NK-92 (cell line): Measurements from ENCODE around the gene TRAPPC10.

ENCODE experiments used
- DNase-seq: peaks from one replicate; lab custom pipeline; 2025; ENCODE audit not compliant: unreplicated experiment; lab: John Stamatoyannopoulos, UW

The TRAPPC10 gene

DNA sequence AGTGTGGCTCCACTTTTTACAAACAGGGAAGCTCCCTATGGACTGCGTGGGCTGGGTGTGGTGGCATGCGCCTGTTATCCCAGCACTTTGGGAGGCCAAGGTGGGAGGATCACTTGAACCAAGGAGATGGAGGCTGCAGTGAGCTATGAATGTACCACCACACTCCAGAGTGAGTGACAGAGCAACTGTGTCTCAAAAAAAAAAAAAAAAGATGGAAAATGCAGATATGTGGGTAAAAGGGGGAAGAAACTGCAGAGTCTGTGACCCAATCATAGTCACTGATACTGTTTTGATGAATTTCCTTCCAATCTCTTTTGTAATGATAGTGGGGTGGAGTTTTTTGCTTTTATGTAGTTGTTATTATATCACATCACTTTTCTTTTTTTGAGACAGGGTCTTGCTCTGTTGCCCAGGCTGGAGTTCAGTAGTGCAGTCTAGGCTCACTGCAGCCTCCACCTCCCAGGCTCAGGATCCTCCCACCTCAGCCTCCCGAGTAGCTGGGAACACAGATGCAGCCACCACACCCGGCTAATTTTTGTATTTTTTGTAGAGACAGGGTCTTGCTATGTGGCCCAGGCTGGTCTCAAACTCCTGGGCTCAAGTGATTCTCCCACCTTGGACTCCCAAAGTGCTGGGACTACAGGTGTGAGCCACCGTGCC, 8.7 kb upstream of the TRAPPC10 start:
- no peak for DNase-seq

DNA sequence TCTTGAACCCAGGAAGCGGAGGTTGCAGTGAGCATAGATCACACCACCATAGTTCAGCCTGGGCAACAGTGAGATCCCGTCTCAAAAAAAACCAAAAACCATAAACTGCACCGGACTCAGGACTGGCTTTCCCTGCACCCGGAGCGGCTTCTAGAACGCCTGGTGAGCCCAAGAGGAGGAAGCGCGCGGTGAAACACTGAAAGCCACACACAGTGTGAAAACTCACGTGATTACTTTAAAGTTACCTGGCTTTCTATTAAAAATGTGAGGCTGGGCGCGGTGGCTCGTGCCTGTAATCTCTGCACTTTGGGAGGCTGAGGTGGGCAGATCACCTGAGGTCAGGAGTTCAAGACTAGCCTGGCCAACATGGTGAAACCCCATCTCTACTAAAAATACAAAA, 7.0 kb upstream of the TRAPPC10 start:
- no peak for DNase-seq

DNA sequence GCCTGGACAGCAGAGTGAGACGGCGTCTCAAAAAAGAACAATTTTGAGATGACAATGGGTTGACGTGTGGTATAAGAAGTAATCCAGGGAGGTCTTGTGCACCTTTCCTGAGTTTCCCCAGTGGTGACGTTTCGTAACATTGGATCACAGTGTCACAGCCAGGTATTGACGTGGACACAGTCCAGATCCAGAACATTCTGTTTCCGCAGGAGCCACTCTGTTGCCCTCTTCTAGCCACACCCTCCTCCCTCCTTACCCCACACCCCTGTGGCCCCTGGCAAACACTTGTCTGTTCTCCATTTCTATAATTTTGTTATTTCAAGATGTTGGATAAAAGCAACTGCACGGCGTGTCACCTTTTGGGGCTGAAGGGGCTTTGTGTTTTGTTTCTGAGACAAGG, 6.5 kb upstream of the TRAPPC10 start:
- no peak for DNase-seq

DNA sequence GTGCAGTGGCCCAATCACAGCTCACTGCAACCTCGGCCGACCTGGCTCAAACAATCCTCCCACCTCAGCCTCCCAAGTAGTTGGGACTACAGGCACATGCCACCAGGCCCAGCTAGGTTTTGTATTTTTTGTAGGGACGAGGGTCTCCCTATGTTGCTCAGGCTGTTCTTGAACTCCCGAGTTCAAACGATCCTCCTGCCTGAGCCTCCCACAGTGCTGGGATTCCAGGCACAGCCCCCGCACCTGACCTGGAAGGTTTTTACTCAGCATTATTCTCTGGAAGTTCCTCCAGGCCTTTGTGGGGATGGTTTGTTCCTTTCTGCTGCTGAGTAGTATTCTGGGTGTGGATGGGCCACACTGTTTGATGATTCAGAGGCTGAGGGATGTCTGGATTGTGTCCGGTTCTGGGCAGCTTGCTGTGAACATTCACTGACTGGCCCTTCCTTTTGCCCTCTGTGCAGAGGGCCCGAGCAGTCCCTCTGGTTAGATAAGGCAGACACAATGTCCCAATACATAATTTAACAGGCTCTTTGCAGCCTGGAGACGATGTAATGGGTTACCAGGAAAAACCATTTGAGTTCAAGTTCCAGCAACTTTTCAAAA, 6.0 kb upstream of the TRAPPC10 start:
- no peak for DNase-seq

DNA sequence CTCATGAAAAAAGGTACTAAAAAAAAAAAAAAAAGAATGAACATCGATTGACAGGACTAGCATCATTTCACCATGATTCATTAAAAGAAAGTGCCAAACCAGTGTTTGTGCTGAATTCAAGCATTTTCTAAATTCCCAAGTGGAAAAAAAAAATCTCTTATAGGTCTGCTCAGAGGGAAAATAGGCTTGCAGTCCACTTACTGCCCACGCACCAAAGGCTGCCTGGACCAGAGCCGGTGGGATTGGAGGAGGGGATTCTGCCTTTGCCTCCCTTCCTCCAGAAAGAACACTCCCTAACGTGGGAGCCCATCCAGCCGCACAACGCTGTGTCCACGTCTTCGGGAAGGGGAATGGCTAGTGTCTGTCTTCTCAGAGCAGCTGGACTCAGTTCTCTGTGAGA, 5.5 kb upstream of the TRAPPC10 start:
- no peak for DNase-seq

DNA sequence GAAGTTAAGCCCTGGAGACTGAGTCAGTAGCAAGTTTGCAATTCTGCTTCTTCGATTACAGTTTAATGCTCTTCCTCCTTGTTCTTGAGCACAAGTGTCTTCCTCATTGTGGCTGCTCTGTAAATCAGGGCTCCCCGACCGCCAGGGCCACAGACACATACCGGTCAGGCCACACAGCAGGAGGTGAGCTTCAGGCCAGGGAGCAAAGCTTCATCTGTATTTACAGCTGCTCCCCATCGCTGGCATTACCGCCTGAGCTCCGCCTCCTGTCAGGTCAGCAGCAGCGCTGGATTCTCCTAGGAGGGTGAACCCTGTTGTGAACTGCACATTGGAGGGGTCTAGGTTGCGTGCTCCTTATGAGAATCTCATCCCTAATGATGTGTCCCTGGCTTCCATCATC, 1.7 kb upstream of the TRAPPC10 start:
- DNase-seq = no peak

DNA sequence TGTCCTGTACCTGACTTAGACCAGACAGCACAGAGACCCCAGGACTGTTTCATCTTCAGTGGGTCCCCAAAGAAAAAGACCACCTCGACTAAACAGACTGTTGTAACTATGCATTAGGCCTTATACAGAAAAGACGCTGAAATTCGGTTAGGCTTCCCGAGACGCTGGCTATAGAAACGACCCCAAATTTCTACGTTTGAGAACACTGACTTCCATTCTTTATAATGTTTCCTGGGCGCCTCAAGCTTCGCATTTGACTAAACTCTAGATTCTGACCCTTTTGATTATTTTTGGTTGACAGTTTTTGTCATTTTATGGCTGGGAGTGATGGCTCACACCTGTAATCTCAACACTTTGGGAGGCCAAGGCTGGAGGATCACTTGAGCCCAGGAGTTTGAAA, 986 bp upstream of the TRAPPC10 start:
- DNase-seq = no peak

DNA sequence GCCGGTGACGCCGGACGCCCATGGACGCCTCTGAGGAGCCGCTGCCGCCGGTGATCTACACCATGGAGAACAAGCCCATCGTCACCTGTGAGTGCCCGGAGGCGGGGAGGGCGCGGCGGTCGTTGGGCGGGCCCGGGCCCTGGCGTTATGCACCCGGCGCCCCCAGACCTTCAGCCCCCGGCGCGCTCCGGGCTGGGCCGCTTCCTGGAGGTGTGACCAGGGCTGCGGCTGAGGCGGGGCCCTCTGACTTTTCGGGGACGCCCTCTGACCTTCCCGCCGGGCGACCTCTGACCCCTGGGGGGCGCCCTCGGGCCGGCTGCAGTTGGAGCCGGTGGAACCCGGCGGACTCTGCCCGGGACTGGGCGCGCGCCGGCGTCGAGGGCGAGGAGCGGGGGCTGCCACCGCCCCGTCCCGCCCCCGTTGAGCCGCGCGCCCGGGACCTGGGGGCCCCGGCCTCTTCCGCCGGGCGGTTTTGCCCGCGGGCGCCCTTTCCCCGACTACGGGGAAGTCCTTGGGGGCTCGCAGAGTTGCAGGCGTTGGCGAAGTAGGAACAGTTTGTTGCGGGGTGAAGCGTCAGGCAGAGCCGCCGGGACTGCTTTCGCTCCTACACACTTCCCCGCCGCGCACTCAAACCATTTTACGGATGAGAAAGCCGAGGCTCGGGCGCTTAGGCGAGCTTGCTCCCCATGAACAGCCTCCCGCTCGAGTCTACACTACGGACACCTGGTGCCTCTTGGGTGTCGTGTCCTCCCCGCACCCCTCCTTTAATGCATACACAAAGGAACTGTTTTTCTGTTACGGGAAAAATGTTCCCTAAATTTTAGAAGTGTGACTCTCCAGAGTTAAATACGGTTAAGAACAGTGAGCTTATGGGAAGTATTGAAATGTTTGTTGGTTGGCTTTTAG, 618 bp downstream of the TRAPPC10 start:
- DNase-seq = no peak

DNA sequence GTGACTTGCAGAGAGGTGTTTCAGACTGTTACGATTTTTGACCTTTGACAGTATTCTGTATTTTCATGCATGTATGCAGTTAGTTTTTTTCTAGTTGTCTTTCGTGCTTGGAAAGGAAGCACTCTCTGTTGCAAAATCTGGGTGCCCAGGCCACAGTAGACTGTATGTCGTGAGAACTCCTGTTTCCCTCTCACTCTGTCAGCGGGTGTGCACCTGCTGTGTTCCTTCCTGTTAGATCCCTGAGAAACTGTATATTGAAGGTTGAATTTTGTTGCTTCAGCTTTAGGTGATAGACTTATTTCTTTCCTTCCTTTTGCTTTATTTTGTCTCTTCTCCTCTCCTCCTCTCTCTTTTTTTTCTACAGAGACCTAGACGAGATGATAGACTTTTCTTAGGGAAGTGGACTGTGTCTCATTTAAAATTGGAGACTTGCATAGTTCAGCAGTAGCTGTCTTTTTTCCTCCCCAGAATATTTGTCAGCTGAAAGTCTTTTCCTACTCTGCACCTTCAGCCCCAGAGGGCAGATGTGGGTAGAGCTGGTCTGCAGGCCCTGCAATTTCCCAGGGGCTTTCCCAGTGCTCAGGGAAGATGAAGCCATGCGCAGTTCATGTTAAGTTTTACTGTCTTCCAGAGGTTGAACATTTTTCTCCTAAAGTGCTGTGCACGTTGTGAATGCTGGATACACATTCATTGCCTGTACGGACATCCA, 1.4 kb downstream of the TRAPPC10 start:
- no peak for DNase-seq

DNA sequence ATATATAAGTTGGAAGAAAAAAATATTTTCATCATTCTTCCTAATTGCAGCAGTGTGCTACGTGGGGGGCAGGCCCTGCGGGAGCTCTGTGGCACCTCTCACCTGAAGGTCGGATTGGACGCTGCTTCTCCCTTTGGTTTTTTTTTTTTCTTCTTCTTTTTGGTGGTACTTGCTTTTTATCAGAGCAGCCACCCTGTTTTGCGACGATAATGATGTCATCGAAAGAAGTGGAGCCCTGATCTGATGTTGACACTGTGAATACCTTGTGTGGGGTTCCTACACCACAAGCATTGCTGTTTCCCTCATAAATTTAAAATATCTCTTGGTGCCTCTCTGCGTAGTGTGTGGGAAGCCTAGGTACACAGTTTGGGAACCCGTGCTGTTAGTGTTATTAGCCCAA, 5.5 kb downstream of the TRAPPC10 start:
- no peak for DNase-seq

DNA sequence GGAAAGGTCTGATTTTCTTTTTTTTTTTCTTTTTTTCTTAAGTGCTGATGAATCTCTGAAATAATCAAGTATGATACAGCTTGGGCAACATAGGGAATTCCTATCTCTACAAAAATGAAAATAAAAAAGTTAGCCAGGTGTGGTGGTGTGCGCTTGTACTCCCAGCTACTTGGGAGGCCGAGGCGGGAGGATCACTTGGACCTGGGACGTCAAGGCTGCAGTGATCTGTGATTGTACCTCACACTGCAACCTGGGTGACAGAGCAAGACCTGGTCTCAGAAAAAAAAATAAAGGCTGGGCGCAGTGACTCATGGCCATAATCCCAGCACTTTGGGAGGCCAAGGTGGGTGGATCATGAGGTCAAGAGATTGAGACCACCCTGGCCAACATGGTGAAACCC, 6.0 kb downstream of the TRAPPC10 start:
- DNase-seq = no peak

DNA sequence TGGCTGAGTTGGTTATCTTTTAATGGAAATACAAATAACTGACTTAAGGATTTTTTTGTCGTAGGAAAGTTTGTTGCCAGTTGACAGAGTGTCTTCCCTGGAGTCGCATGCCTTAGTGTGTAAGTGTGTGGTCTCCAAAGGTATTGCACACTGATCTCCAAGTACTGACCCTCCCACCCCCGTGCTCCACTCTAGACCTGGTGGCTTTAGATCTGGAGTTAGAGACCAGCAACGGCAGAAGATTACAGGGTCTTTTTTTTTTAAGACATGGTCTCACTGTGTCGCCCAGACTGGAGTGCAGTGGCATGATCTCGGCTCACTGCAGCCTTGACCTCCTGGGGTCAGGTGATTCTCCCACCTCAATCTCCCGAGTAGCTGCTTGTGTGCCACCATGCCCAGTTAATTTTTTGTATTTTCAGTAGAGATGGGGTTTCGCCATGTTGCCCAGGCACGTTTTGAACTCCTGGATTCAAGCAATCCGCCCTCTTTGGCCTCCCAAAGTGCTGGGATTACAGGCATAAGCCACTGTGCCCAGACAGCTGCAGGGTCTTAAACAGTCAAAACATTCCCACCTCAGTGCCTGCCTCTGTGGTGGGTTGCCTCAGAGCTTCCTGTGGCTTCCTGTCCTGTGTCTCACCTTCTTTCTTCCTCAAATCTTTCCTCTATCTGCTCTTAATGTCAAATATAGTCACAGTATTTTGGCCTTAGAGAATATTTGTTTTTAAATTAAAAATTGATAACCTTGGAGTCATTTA, 6.9 kb downstream of the TRAPPC10 start:
- no peak for DNase-seq

DNA sequence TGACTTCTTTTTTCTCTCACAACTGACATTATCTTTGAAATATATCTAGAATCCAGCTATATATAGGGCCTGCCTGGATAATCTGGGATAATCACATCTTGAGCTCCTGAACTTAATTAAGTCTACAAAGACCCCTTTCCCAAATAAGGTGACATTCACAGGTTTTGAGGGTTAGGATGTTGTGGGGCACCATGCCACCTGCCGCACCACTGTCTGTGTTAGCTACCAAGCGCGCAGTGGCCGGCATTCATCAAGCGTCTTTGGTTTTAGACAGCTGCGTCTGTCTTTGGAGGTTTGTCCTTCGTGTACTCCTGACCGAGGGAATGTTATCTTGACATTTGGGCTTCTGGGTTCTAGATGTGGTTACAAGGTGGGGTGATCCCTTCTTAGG, 7.5 kb downstream of the TRAPPC10 start:
- DNase-seq = no peak

DNA sequence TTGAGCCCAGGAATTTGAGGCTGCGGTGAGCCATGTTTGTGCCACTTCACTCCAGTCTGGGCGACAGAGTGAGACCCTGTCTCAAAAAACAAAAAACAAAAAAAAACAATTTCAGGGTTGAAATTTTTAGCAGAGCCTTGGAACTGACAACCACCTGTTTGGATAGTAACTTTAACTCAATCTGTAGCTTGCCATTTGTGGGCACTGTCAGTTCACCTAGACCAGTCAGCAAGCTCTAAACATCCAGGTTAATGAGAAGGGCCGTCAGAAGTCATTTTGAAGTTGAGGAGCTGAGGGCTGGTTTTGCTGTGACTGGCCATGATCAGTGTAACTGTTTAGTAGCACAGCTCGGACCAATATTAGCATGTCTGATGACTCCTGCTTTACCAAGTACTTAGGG, 8.4 kb downstream of the TRAPPC10 start:
- no peak for DNase-seq

DNA sequence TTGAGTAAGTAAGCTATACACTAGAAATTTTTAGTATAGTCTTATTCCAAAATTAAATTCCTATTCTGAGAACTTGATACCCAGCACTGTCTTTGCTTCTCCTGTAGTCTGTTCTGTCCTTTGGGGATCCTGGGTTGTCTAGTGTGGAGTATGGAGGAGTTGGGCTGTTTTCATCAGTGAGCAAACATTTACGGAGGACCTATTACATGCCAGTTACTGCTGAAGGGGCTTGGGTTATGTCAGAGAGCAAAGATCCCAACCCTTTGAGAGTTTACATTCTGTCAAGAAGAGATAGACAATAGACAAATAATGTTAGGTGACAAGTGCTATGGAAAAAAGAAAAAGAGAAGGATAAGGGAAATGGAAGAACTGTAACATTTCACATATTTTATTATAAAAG, 9.0 kb downstream of the TRAPPC10 start:
- DNase-seq = no peak

DNA sequence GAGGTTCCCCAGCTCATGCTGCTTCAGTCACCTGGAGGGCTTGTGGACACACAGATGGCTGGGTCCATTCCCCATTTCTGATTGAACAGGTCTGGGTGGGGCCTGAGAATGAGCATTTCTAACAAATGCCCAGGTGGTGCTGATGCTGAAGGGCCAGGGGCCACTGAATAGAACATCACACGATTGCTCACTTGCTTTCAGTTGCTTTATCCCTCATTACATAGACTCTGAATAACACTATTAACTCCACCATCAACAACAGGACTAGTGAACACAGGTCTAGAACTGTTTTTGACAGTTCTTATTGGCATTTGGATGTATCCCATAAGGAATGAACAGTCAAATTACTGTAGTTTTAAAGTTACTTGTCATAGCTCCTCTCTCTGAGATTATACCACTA, 12.1 kb downstream of the TRAPPC10 start:
- no peak for DNase-seq

DNA sequence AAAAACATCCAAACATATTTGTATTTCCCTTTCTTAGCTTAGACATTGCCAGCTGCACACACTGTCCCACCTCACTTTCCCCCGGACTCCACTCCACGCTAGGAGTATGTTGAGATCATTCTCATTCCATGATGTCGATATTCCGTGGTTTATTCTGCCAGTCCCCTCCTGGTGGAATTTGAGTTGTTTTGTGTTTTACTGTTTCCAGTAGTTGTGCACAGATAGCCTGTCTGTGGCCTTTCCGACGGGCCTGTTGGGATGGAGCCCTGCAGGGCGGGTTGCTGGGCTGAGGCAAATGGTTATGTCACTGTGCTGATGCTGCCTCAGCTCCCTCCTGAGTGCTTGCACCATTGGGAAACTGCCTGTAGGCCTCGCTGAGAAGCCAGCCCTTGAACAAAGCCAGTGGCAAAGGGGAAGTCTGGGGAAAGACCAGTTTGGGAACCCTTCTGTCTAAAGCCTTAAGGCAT, 12.8 kb downstream of the TRAPPC10 start:
- DNase-seq = no peak

DNA sequence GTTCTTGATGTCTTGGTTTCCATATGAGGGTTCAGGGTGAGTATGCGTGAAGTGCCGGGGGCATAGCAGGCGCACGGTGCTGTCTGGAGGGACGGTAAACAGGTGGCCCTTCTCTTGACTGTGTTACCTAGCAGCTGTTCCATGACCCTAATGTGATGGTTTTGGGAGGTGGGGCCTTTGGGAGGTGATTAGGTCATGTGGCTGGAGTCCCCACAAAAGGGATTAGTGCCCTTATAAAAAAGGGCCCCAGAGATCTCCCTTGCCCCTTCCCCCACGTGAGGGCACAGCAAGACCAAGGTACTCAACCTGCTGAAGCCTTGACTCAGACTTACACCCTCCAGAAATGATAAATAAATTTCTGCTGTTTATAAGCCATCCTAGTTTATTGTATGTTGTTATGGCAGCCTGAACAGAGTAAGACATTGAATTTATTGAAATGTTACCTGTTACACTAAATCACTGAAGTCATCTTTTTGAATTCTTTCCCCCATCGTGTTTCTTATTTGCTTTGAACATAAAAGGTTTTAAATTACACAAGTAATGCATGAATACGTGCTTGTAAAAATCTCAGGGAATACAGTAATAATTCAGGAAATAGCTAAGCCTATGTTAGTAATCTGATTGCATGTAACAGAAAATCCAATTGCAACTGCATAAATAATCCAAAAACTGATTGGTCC, 15.6 kb downstream of the TRAPPC10 start:
- no peak for DNase-seq

DNA sequence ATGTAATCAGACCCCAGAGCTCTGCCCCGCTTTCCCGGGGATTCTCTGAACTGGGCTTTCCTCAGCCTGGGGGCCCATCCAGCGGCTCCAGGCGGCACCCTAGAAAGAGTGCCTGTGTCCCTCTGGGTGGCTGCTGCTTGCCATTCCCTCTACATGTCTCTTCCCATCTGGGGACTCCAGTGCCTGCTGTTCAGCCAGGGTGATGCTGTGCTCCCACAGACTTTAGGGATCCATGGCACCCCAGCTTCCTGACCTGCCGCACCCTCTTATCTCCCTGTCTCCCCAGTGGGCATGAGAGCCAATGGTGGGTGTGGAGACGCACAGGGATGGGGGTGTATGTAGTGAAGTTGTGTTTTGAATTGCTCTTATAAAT, 16.2 kb downstream of the TRAPPC10 start:
- no peak for DNase-seq

DNA sequence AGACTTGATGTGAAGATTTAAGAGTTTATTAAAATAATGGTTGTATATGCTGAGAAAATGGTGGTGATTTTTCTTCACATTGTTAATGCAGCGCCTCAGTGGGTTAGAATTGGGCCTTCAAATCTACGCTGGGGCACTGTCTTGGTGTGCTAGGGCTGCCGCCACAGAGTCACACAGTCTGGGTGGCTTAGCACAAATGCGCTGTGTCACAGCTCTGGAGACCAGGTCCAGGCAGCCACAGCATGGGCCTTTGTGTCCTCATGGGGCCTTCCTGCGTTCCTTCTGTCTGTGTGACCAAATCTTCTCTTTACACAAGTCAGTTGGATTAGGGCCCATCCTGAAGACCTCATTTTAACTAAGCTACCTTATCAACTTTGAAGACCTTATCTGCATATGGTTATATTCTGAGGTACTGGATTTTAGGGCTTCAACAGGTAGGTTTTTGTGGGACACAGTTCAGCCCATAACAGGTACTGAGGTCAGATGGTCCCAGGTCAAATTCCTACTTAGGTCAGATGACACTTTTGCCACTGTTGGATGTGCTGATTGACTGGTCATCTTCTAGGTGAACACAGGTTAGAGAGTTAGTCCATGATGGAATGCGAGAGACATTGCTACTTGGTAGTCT, 17.5 kb downstream of the TRAPPC10 start:
- DNase-seq = no peak
